Suprapubic skin (tissue), 4 donors: Measurements from ENCODE around the gene ATP11A. TPM values are rescaled to one million over a fixed set of nuclear protein-coding genes. Genes with fewer than 3 reads are reported as not detected.
A peak's percentile ranks its signal among the peaks of the same experiment; 100 is the strongest.

Source experiments
- DNase-seq, 2 donors: peaks; one replicate each; pipeline ENCODE4 v3.0.0-alpha.2; 2019; ENCODE audit warnings: low spot score in 2 of 2
- H3K27ac ChIP-seq: fragments of 200-600 bp; sonication (generic); one replicate; pipeline ENCODE4 v1.5.1; 2019
- H3K27me3 ChIP-seq: fragments of 200-600 bp; sonication (generic); one replicate; pipeline ENCODE4 v1.5.1; 2019
- H3K36me3 ChIP-seq: fragments of 200-600 bp; sonication (generic); one replicate; pipeline ENCODE4 v1.5.1; 2019
- H3K4me1 ChIP-seq: fragments of 200-600 bp; sonication (generic); one replicate; pipeline ENCODE4 v1.5.1; 2019
- H3K4me3 ChIP-seq: fragments of 200-600 bp; sonication (generic); one replicate; pipeline ENCODE4 v1.5.1; 2019; ENCODE audit warnings: mild to moderate bottlenecking
- H3K9me3 ChIP-seq: fragments of 200-600 bp; sonication (generic); one replicate; pipeline ENCODE4 v1.5.1; 2019
- CTCF ChIP-seq, 2 donors: fragments of 200-600 bp in 1 of 2; fragments of 450-650 bp in 1 of 2; sonication (generic) in 1 of 2; IDR thresholded peaks; one replicate each; pipeline ENCODE4 v1.5.1; 2016 to 2019; ENCODE audit warnings: antibody characterized with exemption in 2 of 2, mild to moderate bottlenecking in 1 of 2, moderate library complexity in 1 of 2
- EP300 ChIP-seq: sonication (generic); formaldehyde crosslinking; IDR thresholded peaks from one replicate; pipeline ENCODE4 v1.6.1; 2017; ENCODE audit warnings: antibody characterized with exemption
- POLR2A ChIP-seq, 2 donors: fragments of 450-650 bp; IDR thresholded peaks; one replicate each; pipeline ENCODE4 v1.6.1; 2017; ENCODE audit warnings: antibody characterized with exemption in 2 of 2, mild to moderate bottlenecking in 2 of 2, moderate library complexity in 2 of 2
- POLR2AphosphoS5 ChIP-seq, 3 donors: sonication (generic); formaldehyde crosslinking; IDR thresholded peaks; one replicate each; pipeline ENCODE4 v1.6.1; 2017; ENCODE audit warnings: antibody characterized with exemption in 3 of 3
- WGBS: methylation state at CpG from one replicate; pipeline ENCODE4 v1.1.5; 2018; 5-methylcytosine and 5-hydroxymethylcytosine counted together
- total RNA-seq, 4 donors: library from RNA; depleted of rRNA; stranded (reverse); fragments of >200 nt; gene quantifications; one replicate each; pipeline ENCODE4 v1.1.0, GENCODE V29; 2016

ATP11A gene
- total RNA-seq, 4 donors from 2014 or later, result 22.8 to 51.0 (median 39.8) TPM

- peak in 1 of 2 donors; percentile 44 for DNase-seq
- no peak for TF ChIP-seq POLR2AphosphoS5 (IDR thresholded peaks at IDR 0.05)
- TF ChIP-seq EP300, result no peak
- no peak for TF ChIP-seq POLR2A (IDR thresholded peaks at IDR 0.05)
- TF ChIP-seq CTCF (IDR thresholded peaks at IDR 0.05), result no peak
- 95% methylated on average over 34 of the region's 34 CpGs for WGBS
- H3K9me3 ChIP-seq, result no peaks in the 10 kb centered on the region
- no peak overlapping the region for H3K27ac ChIP-seq
- peaks cover 13% of the 10 kb centered on the region for H3K4me1 ChIP-seq
- H3K27me3 ChIP-seq, result no peaks in the 10 kb centered on the region
- H3K4me3 ChIP-seq, result no peak overlapping the region
- no peaks in the 10 kb centered on the region for H3K36me3 ChIP-seq
Measured at GRCh38 chr13:112728375-112729126, 38.7 kb downstream of the ATP11A start.

- no peak for TF ChIP-seq POLR2AphosphoS5 (IDR thresholded peaks at IDR 0.05)
- TF ChIP-seq POLR2A (IDR thresholded peaks at IDR 0.05), result no peak
- TF ChIP-seq EP300, result no peak
- TF ChIP-seq CTCF (IDR thresholded peaks at IDR 0.05), result no peak
- H3K36me3 ChIP-seq, result no peaks in the 10 kb centered on the region
- no peaks in the 10 kb centered on the region for H3K9me3 ChIP-seq
- DNase-seq, result peak in 1 of 2 donors; percentile 46
- 95% methylated on average over 16 of the region's 22 CpGs for WGBS
- H3K4me3 ChIP-seq, result no peak overlapping the region
- no peaks in the 10 kb centered on the region for H3K27me3 ChIP-seq
- H3K27ac ChIP-seq, result no peak overlapping the region
- peaks cover 13% of the 10 kb centered on the region for H3K4me1 ChIP-seq
Measured at GRCh38 chr13:112729408-112729807, 39.6 kb downstream of the ATP11A start.

GRCh38 chr13:112730157-112730671 is 40.4 kb downstream of the ATP11A start:
- peak in 1 of 2 donors; percentile 33 for DNase-seq
- no peaks in the 10 kb centered on the region for H3K9me3 ChIP-seq
- H3K4me1 ChIP-seq, result peaks cover 8% of the 10 kb centered on the region
- TF ChIP-seq EP300, result no peak
- TF ChIP-seq POLR2A (IDR thresholded peaks at IDR 0.05), result no peak
- TF ChIP-seq POLR2AphosphoS5 (IDR thresholded peaks at IDR 0.05), result no peak
- no peak for TF ChIP-seq CTCF (IDR thresholded peaks at IDR 0.05)
- WGBS, result 93% methylated on average over 14 of the region's 21 CpGs
- H3K36me3 ChIP-seq, result no peaks in the 10 kb centered on the region
- H3K4me3 ChIP-seq, result no peak overlapping the region
- no peak overlapping the region for H3K27ac ChIP-seq
- H3K27me3 ChIP-seq, result no peaks in the 10 kb centered on the region

GRCh38 chr13:112731667-112732616 is 42.1 kb downstream of the ATP11A start:
- no peak overlapping the region for H3K27ac ChIP-seq
- H3K4me3 ChIP-seq, result no peak overlapping the region
- no peaks in the 10 kb centered on the region for H3K4me1 ChIP-seq
- DNase-seq, result no peak
- no peaks in the 10 kb centered on the region for H3K27me3 ChIP-seq
- WGBS, result 90% methylated on average over 20 of the region's 20 CpGs
- H3K9me3 ChIP-seq, result no peaks in the 10 kb centered on the region
- no peak for TF ChIP-seq CTCF (IDR thresholded peaks at IDR 0.05)
- TF ChIP-seq POLR2AphosphoS5 (IDR thresholded peaks at IDR 0.05), result no peak
- TF ChIP-seq POLR2A (IDR thresholded peaks at IDR 0.05), result no peak
- no peak for TF ChIP-seq EP300
- no peaks in the 10 kb centered on the region for H3K36me3 ChIP-seq
